DOHH2 (cell line): ENCODE data around the gene NR5A2.
A peak's percentile ranks its signal among the peaks of the same experiment; 100 is the strongest.

ENCODE experiments used
- H3F3A ChIP-seq: fragments of 200-600 bp; sonication (generic), shearing (Covaris generic); 2 replicates; pipeline ENCODE4 v1.6.0; 2016; ENCODE audit warnings: antibody characterized with exemption, mild to moderate bottlenecking; ENCODE audit not compliant: control insufficient read depth, insufficient read depth
- H3K27ac ChIP-seq: fragments of 200-600 bp; sonication (generic); 2 replicates; pipeline ENCODE4 v1.5.1; 2014; ENCODE audit warnings: low read depth, mild to moderate bottlenecking, low read length, moderate library complexity
- H3K27me3 ChIP-seq: fragments of 200-600 bp; sonication (generic); 2 replicates; pipeline ENCODE4 v1.6.1; 2014; ENCODE audit warnings: mild to moderate bottlenecking, low read length, mixed read lengths; ENCODE audit not compliant: control insufficient read depth
- H3K36me3 ChIP-seq: fragments of 200-600 bp; sonication (generic); 2 replicates; pipeline ENCODE4 v1.6.1; 2014; ENCODE audit warnings: mild to moderate bottlenecking, low read length, moderate library complexity, mixed read lengths; ENCODE audit not compliant: control insufficient read depth
- H3K4me1 ChIP-seq: fragments of 200-600 bp; sonication (generic); 2 replicates; pipeline ENCODE4 v1.6.1; 2014; ENCODE audit warnings: mild to moderate bottlenecking, low read length, mixed read lengths; ENCODE audit not compliant: control insufficient read depth
- H3K4me2 ChIP-seq: fragments of 200-600 bp; sonication (generic); 2 replicates; pipeline ENCODE4 v1.6.0; 2014; ENCODE audit warnings: mild to moderate bottlenecking, low read length, moderate library complexity
- H3K4me3 ChIP-seq: fragments of 200-600 bp; sonication (generic); 2 replicates; pipeline ENCODE4 v1.5.1; 2014; ENCODE audit warnings: mild to moderate bottlenecking, low read length, mixed read lengths
- H3K79me2 ChIP-seq: fragments of 200-600 bp; sonication (generic); 2 replicates; pipeline ENCODE4 v1.6.1; 2014; ENCODE audit warnings: mild to moderate bottlenecking, low read length, mixed read lengths; ENCODE audit not compliant: control insufficient read depth
- H3K9me2 ChIP-seq: fragments of 200-600 bp; sonication (generic); replicated peaks from 2 replicates; pipeline ENCODE4 v1.6.1; 2014; ENCODE audit warnings: mild to moderate bottlenecking, low read length, mixed read lengths; ENCODE audit not compliant: control insufficient read depth
- H3K9me3 ChIP-seq: fragments of 200-600 bp; sonication (generic); 2 replicates; pipeline ENCODE4 v1.6.1; 2014; ENCODE audit warnings: antibody characterized with exemption, low read length, mixed read lengths; ENCODE audit not compliant: control insufficient read depth, insufficient read depth
- H4K20me1 ChIP-seq: fragments of 200-600 bp; sonication (generic); 2 replicates; pipeline ENCODE4 v1.6.0; 2014; ENCODE audit warnings: low read depth, mild to moderate bottlenecking, antibody characterized with exemption, low read length, moderate library complexity; ENCODE audit not compliant: control insufficient read depth, insufficient read depth
- EZH2phosphoT487 ChIP-seq: fragments of 200-600 bp; sonication (generic); IDR thresholded peaks from 2 replicates; pipeline ENCODE4 v1.6.1; 2017; ENCODE audit warnings: borderline replicate concordance, mild to moderate bottlenecking, antibody characterized with exemption, low read length, moderate library complexity, mixed read lengths
- TF ChIP-seq, protein P1 (sequence below): fragments of 200-600 bp; sonication (generic); IDR thresholded peaks from one replicate; pipeline ENCODE4 v1.5.1; 2014; ENCODE audit warnings: antibody characterized with exemption, mild to moderate bottlenecking, low read depth, low read length; ENCODE audit not compliant: poor library complexity, severe bottlenecking

NR5A2 gene

DNA sequence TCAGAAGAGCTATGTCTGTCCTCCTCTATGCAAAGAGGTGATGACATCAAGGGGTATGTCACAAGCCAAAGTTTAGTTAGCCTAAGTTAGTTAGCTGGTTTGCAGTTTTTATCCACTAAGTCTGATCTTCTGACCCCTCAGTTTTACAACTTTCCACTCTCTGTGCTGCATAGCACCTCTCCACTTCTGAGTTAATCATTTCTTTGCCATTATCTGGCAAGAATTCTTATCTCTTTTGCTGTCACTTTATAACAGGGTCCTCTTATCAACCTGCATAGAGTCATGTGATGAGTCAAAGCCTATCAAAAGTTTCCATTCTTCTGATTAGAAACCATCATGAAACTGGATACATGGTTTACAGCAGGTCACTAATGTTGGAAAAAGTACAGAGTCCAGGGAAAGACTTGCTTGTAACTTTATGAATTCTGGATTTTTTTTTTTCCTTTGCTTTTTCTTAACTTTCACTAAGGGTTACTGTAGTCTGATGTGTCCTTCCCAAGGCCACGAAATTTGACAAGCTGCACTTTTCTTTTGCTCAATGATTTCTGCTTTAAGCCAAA, at the start of gene NR5A2:
NR5A2 (plus strand) TSS at position 447 of the 560 bp plus-strand sequence. CDS start 138 bp downstream, outside the sequence.
- TF ChIP-seq EZH2phosphoT487, result no peak
- TF ChIP-seq, protein P1, sequence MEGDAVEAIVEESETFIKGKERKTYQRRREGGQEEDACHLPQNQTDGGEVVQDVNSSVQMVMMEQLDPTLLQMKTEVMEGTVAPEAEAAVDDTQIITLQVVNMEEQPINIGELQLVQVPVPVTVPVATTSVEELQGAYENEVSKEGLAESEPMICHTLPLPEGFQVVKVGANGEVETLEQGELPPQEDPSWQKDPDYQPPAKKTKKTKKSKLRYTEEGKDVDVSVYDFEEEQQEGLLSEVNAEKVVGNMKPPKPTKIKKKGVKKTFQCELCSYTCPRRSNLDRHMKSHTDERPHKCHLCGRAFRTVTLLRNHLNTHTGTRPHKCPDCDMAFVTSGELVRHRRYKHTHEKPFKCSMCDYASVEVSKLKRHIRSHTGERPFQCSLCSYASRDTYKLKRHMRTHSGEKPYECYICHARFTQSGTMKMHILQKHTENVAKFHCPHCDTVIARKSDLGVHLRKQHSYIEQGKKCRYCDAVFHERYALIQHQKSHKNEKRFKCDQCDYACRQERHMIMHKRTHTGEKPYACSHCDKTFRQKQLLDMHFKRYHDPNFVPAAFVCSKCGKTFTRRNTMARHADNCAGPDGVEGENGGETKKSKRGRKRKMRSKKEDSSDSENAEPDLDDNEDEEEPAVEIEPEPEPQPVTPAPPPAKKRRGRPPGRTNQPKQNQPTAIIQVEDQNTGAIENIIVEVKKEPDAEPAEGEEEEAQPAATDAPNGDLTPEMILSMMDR, result no peak
- Histone ChIP-seq H3K27ac (no peak within 1 kb of the TSS), H3K36me3 (no peaks in the 10 kb centered on the region), H4K20me1 (no peaks in the 10 kb centered on the region), H3K4me2 (peak within 1 kb of the TSS; percentile 67), H3K79me2 (no peaks in the 10 kb centered on the region), H3K9me3 (no peaks in the 10 kb centered on the region), H3K4me1 (peaks cover 24% of the 10 kb centered on the region), H3K27me3 (0 out of 2 replicates have a peak, but pooled peaks cover 3% of the 10 kb centered on the region), H3K4me3 (peak within 1 kb of the TSS; percentile 78), H3F3A (0 out of 2 replicates have a peak, but pooled peaks cover 2% of the 10 kb centered on the region), H3K9me2 (no peaks in the 10 kb centered on the region)

DNA sequence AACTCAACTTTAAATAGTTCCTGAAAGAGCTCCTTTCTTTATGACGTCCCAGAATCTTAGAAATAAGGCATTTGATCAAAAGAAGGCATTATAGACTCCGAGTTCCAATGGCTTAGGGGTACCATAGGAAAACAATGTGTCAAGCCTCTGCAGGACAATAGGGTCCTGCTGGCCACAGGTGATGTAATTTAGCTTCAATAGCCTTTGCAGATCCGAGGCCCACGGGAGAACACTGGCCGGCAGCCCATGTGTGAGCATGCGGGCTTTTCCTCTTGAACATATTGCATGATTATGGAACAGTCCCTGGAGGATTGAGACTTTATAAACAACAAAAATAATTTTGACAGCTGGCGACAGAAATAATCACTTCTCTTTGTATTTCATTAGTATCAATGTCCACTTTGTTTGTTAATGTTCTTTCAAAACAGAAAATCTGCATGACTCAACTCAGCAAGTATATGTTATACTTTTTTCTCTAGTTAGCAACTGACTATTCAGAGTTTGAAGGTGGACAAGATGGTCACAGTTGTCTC, 49.0 kb upstream of the NR5A2 start:
- no peaks in the 10 kb centered on the region for H3K79me2 ChIP-seq
- no peaks in the 10 kb centered on the region for H3K27me3 ChIP-seq
- H3K27ac ChIP-seq, result peak overlapping the region; percentile 99
- peaks cover 72% of the 10 kb centered on the region for H3K4me1 ChIP-seq
- no peaks in the 10 kb centered on the region for H3K9me3 ChIP-seq
- H3K4me2 ChIP-seq, result peak overlapping the region; percentile 86
- H3K36me3 ChIP-seq, result no peaks in the 10 kb centered on the region
- no peak for TF ChIP-seq EZH2phosphoT487
- TF ChIP-seq, protein P1, result no peak
- peaks cover 24% of the 10 kb centered on the region for H3F3A ChIP-seq
- H4K20me1 ChIP-seq, result no peaks in the 10 kb centered on the region
- peak overlapping the region; percentile 59 for H3K4me3 ChIP-seq
- no peaks in the 10 kb centered on the region for H3K9me2 ChIP-seq

DNA sequence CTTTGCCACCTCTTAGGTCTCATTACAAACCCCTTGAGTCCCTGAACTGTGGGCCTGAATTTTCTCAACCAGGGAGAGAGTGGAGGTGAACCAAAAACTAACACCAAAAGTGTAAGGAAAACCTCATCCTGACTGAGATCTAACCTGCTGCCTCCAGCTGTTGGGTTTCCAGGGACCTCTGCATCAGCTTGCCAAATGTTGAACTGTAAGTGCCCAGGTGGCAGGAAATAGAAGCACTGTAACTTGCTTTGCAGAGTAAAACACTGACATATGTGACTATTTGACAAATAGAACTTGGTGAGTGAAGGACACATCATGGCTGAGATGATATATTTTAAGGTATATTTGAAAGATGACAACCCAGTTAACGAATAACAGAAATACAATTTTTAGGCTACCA, 48.4 kb upstream of the NR5A2 start:
- no peaks in the 10 kb centered on the region for H4K20me1 ChIP-seq
- TF ChIP-seq, protein P1, result no peak
- no peak for TF ChIP-seq EZH2phosphoT487
- H3K4me3 ChIP-seq, result peak overlapping the region; percentile 59

More for the DNA sequence above, 48.4 kb upstream of the NR5A2 start:
- Histone ChIP-seq H3K9me3 (no peaks in the 10 kb centered on the region), H3K27me3 (no peaks in the 10 kb centered on the region), H3K4me2 (peak overlapping the region; percentile 86), H3K27ac (peak overlapping the region; percentile 99), H3K36me3 (no peaks in the 10 kb centered on the region), H3K9me2 (no peaks in the 10 kb centered on the region), H3K79me2 (no peaks in the 10 kb centered on the region), H3F3A (peaks cover 24% of the 10 kb centered on the region), H3K4me1 (peaks cover 70% of the 10 kb centered on the region)
